Fibroblast of gingiva (primary cell): ENCODE data around the gene RSU1.
A peak's percentile ranks its signal among the peaks of the same experiment; 100 is the strongest.
"Not testable (repeated sequence)": the region's sequence is repeated elsewhere in the genome, so short reads cannot be mapped to it uniquely, and the experiment has no call there.

Source experiments
- DNase-seq: peaks from one replicate; pipeline ENCODE4 v3.0.0-alpha.2; 2011; ENCODE audit warnings: low read depth

The RSU1 gene

DNA sequence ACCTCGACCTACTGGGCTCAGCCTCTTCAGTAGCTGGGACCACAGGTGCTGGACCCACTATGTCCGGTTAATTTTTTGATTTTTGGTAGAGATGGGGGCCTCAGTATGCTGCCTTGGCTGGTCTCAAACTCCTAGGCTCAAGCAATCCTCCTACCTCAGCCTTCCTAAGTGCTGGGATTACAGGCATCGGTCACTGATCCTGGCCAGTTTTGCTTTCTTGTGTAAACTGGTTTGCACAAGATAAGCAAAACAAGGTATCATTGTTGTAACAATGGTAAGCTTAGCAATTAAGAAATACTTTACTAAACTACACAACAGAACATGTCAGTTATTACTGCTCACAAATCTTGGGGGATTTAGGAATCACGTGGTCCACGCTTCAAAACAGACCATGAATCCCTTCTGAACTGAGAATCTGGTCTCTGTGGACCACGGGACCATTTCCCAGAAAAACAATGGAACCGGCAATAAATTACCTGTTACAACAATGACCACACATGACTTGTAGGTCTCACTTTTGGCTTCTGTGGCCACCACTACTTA lies 36.8 kb downstream of the RSU1 start:
- DNase-seq, result no peak

DNA sequence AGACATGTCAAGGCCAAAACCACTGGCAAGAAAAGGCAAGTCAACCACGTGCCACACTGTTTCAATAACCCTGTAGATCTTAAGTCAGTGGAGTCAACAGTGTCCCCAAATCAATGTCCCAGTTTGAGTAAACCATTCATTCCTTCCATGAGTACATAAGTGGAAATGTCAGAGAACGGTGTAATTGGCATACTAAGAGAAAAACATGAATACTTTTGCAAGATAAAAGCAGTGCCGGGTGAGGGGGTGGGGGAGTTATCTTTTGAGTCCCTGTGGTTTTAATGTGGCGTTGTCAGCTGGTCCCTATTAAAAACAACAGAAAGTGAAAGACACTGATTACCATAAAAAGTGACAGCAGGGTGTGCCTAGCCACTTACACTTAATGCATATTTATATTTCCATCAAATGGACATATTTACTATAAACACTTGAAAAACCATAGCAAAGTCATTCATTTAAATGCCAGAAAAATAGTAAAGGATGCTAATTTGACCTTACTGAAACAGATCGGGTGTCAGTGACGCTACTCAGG lies 37.8 kb downstream of the RSU1 start:
- no peak for DNase-seq

DNA sequence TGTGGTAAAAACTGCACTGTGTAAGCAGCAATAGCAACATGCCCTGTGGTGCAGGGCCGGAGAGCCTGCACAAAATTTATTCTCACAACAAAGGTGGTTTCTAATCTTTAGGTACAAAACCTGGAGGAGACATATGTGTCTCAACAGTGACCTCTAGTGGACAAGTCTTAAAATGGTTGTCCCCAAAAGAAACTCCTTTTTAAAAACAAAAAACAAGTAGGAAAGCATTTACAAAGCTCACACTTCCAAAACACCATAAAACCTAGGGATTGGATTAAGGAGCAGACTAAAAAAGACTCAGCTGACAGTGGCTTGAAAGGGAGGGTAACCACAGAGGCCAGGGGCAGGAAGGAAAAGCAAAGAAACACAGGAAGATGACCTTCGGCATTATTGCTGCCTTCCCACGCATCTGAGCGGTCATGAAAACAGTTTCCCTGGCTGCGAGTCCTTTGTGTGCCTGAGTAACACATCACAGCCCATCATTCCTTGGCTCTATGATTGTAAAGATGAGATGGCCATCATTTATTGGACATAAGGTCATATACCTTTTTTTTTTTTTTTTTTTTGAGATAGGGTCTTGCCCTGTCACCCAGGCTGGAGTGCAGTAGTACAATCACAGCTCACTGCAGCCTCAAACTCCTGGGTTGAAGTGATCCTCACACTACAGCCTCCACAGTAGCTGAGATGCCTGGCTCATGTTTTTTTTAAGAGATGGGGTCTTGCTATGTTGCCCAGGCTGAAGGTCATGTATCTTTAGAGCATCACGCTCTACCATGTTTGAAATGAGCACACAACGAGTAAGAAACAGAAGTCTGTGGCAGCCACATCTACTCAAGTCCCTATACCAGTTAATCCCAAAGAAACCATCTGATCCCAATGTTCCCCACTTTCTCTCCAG lies 39.5 kb downstream of the RSU1 start:
- peak; percentile 23 for DNase-seq

DNA sequence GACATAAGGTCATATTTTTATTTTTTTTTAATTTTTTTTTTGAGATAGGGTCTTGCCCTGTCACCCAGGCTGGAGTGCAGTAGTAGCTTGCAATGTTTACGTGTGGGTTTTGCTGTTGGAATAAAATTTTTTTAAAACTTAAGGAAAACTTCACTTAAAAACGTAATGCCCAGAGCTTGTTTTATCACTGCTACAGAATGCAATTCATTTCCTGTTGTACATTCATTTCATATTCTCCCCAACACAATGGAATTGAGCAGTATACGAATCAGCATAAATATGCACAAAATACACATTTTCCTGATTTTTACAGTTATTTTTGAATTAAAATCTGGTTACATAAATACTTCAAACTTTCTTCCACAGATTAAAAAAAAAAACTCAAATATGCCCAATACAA lies 40.3 kb downstream of the RSU1 start:
- DNase-seq, result no peak

DNA sequence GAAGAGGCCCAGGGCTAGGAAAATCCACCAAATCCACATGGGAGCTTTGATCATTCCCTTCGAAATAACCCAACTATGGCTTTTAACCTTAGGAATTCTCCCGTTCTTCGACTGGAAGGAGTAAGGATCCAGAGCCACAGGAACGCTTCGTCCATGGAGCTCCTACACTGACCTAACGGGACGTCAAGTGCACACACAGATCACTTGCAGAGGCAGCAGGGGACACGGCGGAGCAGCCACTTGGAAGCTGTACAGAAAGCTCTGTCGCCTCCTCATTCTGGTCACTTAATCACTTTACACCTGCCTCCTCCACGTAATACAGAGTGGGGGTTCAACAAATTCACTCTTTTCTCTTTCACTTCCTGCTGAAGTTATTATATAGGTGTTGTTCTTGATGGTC lies 43.9 kb downstream of the RSU1 start:
- no peak for DNase-seq

DNA sequence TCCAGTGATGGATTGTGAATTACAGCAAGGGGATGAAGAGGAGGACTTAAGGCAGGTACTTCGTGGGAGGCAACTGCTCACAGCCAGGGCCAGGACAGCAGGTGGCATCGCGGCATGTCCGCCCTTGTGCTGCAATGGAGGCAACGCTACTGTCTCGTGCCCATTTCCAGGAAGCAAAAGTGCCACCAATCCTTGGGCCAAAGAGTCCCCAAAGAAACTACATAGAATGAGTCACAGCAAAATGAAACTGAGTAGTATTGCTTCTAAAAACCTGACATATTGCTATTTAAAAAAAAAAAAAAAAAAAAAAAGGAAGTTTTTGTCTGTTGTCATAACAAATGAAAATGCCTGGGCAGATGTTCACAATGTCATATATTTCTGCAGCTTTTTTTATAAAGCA lies 46.6 kb downstream of the RSU1 start:
- no peak for DNase-seq

DNA sequence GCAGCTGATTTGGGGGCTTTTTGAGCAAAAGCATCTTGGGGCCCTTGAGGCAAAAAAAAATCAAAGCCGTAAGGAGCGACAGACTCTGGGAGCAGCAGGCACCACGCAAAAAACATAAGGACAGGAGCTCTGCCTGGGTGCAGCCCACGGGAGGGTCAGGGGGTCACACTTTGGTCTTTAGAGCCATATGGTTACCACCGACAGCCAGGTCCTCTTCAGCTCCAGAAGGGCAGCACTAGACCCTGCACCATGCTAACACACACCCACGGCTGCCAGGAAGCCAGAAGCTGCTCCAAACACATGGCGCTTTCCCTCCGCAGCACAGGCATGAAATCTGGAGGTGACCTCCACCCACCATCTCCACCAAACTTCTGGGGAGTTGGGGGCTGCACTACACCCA lies 47.1 kb downstream of the RSU1 start:
- no peak for DNase-seq

DNA sequence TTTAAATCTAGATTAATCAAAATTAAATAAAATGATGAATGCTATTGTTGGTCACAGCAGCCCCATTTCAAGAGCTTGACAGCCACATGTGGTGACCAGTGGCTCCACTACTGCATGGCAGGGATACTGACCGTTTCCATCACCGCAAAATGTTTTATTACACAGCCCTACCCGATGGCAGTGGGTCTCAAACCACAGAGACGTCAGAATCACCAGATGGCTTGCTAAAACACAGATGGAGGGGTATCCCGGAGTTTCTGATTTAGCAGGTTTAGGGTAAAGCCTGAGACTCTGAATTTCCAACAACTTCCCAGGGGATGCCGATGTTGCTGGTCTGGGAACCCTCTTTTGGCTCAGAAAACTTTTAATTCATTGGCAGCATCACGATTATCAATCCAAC lies 47.9 kb downstream of the RSU1 start:
- no peak for DNase-seq

DNA sequence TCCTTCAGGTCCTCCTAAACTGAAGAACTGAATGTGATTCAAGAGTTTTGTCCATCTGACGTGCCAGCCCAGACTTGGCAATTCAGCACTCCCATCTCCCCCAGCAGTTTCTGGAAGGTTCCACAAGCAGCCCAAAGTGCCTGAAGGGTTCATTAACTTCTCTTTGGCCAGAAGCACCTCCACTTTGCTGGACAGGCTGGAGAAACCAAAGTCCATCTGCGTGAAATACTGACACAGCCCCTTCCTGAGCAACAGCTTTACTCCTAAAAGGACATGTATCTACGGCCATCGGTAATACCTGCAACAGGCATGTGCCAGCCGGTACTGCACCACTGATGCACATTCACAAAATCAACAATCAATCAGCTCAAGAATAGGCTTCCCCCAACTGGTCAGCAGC lies 48.5 kb downstream of the RSU1 start:
- no peak for DNase-seq

DNA sequence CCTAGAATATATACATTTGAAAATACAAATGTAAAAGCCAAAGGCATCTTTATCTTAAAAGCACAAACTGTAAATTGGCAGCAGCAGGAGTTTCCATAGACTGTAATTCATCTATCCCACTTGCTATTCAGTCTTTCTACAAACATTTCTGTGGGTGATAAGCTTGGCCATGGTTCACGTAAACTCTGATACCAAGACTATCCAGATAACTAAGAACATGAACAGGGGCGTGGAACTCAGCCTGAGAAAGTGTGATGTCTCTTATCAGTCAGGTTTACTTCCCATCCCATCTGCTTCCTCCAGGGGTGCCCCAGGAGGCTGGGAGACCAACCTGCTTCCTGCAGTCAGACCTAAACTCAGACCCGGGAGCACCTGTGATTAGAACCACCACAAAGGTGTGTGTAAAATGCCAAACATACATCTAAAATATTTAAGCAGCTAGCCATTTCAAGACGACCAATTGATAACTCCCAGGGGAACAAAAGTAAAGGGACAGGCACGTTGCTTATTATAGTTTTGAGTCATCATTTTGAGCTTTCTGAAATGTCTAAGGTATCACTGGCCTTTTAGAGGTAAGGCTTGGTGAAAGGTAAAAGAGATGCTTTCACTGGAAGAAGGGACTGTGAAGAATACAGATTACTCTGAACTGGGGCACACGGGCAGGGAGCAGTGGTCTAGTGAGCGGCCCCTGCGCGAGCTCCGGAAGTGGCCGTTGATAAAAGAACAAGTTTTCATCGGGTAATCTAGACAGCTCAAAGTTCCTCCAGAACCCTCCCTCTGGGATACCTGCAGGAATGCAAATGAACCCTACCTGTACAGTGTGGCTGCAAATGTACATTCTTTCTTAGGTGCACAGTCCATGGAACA lies 51.5 kb downstream of the RSU1 start:
- no peak for DNase-seq

DNA sequence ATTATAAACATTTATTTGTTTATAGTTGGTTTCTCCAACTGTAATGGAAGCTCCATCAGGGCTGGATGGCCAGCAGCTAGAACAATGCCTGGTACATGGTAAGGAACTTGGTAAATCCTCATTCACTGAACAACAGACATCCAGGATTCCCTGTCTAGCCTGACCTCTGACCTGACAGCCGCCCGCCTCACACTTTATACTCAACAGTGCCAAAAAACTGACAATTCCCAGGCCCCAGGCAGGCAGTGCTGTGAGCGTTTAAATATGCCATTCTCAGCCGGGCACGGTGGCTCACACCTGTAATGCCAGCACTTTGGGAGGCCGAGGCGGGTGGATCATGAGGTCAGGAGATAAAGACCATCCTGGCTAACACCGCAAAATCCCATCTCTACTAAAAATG lies 55.9 kb downstream of the RSU1 start:
- DNase-seq, result no peak

DNA sequence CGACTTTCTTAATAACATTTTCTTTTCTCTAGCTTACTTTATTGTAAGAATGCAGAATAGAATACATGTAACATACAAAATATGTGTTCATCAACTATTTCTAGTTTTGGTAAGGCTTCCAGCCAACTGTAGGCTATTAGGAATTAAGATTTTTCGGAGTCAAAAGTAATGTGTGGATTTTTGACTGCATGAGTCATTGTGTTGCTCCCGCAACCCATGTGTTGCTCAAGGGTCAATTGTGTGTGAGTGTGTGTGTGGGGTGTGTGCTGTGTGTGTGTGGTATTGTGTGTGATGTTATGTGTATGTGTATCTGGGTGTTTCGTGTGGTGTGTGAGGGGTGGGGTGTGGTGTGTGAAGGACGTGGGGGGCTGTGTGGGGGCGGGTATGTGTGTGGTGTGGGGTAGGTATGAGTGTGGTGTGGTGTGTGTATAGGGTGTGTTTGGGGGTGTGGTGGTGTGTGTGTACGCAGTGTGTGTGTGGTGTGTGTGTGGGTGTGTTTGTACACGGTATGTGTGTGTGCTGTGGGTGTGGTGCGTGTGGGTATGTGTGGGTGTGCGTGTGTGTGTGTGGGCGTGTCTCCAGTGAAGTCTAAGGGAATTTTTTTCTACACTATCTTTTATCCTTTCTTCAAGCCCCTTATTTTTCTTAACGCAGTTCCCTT lies 60.5 kb downstream of the RSU1 start:
- DNase-seq, result peak; percentile 67

DNA sequence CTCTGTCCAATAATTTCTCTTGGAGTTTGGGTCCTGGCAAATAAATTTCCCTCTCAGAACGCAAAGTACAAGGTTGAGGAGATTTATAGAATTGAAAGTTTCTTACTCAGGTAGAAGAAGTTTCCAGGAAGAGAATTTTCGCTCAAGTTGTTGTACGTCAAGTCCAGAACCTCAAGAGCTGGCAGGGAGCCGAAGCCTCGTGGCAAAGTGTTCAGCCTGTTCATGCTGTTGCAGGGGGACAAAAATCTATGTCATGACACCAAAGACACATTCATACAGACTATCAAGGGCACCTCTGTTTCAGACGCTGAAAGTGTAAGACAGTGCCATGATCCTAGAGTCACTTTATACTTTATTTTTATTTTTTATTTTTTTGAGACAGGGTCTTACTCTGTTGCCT lies 62.5 kb downstream of the RSU1 start:
- no peak for DNase-seq

DNA sequence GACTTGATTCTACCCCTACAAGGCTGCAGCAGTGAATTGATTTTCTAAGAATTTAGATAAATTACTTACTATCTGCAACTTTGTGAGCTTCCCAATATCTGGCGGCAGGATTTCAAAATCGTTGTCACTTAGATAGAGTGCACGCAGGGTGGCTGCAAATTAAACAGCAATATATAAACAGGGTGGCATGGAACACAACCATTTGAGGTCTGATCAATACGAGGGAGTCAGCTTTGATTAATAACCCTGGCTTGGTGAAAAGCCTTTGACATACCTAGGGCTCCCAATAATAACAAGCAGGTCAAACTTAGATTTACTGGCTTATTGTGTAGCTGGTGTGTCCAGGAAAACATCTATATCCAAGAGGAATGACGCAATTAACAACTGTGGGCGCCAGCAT lies 64.4 kb downstream of the RSU1 start:
- DNase-seq, result not testable (repeated sequence)

DNA sequence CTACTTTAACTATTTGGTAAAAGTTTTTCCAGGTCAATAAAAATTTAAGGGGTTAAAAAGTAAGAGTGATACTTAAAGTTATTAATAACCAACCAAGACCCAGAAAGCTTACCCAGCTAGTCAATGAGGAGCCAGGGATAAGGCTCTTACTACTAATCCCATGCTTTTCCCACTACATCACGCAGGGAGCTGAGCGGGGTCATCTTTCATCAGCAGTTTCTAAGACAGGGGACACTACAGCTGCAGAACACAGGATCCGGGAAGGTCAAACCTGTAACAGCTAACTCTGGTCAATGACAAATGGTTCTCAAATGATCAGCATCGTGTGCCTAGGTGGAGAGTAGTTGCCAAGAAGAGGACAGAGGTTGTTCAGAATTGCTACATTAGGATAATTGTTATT lies 65.1 kb downstream of the RSU1 start:
- no peak for DNase-seq

DNA sequence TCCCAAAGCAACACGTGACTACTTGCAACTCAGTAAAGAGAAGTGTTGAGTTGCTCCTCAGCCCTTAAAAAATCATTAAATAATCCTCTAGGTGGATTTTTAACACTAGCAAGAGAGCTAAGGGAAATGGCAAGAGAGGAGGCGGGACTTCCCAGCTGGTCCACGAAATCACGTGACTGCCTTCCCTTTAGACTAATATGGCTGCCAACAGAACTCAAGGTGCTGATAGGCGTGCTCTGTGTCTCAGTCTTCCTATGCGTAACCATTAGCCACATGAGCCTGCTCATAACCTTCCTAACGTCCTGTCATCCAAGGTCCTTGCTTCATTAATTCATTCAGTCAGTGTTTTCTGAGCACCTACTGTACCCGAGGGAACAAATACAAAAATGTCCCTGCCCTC lies 66.0 kb downstream of the RSU1 start:
- no peak for DNase-seq

DNA sequence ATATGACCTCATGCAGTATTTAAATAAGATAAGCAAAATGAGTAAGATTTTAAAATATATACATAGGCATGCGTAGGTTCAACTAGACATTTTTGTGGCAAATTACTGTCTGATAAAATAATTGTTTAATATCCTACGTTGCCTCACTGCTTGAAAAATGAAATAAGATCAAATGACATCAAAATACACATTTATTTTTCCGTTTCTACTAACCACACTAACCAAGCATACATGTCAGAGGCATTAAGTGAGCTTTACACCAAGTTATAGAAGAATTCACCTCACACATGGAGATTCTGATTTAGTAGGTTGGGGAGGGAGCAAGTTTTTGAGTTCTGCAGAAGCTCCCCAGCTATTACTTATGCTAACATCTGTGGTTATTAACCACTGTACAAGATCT lies 66.8 kb downstream of the RSU1 start:
- no peak for DNase-seq

DNA sequence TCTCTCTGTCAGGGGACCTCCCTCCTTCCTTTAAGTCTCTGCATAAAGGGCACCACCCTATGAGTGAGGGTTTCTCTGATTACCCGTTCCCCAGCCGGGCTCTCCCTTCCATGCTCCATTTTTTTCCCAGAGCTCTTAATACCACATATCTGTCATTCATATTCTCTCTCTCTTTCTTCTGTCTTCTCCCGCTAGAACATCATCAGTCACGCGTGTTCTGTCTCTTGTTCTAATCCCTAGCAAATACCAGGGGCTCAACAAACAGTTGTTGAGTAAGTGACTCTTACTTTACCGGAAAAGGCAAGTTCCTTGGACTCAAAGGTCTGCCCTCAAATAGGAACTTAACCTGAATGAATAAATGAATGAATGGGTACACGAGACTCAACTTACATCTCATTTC lies 68.5 kb downstream of the RSU1 start:
- no peak for DNase-seq

DNA sequence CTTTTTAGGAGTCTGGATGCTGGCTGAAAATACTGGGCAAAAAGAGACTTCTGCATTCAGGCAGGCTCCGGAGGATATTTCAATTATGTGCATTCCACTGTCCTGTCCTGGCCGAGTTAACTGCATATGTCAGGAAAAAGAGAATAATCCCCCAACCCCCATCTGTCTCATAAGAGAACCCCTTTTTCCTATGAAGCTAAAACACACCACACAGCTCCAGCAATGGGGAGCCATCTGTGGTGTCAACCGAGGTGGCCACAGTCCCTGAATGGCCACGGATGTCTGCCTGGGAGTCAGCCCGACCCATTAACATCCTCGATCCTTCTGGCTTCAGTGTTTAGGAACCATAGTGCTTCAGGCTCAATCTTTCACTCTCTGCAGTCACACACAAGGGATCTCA lies 70.4 kb downstream of the RSU1 start:
- no peak for DNase-seq

DNA sequence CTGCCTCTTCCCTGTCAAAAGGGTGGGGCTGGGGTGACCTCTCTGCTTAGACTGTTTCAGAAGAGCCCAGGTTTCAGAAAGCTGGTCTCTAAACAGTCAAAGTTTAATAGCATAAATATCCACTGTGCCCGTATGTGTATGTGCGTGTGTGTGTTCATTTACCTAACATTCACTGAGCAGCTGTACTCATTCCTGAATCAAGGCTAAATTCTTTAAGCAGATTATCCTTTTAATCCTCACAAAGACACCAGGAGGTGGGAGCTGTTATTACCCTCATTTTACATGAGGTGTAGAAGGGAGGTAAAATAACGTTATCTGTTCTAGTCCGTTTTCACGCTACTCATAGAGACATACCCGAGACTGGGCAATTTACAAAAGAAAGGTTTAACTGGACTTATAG lies 72.2 kb downstream of the RSU1 start:
- no peak for DNase-seq

DNA sequence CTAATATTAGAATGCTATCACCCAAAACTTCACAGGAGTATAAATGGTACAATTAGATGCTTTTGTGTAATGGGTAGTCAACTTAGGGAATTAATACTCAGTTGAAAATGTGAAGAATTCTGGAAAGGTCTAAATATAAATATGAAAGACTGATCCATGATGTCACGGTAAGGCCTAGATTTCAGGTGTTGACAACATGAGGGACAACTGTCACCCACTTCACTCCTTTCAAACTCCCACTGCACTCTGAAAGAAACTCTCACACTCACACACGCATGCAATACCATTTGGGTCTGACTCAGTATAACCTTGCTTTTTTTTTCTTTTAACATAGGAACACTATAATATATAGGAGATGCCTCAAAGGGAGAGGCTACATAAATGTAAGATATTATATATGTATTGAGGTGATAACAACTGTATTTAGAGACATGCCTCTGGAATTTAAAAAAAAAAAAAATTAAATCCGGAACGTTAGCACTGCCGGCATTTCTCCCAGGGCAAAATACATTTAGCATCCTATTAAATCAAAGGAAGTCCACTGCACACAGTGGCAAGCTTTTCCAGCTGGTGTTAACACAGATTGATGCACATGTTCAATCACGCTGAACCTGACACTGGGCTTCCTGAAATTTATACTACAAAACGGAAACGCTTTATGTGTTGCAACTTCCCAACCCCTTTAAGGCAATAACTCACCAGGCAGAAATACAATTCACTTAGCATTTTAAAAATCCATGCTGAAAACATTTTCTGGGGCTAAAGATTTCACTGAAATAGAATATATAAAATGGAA lies 74.9 kb downstream of the RSU1 start:
- no peak for DNase-seq
